Smooth muscle cell (in vitro differentiated cells): ENCODE data around the gene ABHD13. TPM values are rescaled to one million over a fixed set of nuclear protein-coding genes. Genes with fewer than 3 reads are reported as not detected.

Experiments used
- DNase-seq: peaks from one replicate; lab custom pipeline; 2025; ENCODE audit not compliant: unreplicated experiment; lab: John Stamatoyannopoulos, UW
- H2AFZ ChIP-seq: fragments of 200-600 bp; sonication (generic); 2 replicates; pipeline ENCODE4 v1.6.0; 2016; ENCODE audit warnings: antibody characterized with exemption, low read depth, mild to moderate bottlenecking
- H3F3A ChIP-seq: fragments of 200-600 bp; sonication (generic); 2 replicates; pipeline ENCODE4 v1.6.0; 2017; ENCODE audit warnings: antibody characterized with exemption, low read depth
- H3K27ac ChIP-seq: fragments of 200-600 bp; sonication (generic); 2 replicates; pipeline ENCODE4 v1.5.1; 2016; ENCODE audit warnings: low read depth, mild to moderate bottlenecking
- H3K27me3 ChIP-seq: fragments of 200-600 bp; sonication (generic); 2 replicates; pipeline ENCODE4 v1.6.1; 2016; ENCODE audit warnings: low read depth, mild to moderate bottlenecking
- H3K36me3 ChIP-seq: fragments of 200-600 bp; sonication (generic); 2 replicates; pipeline ENCODE4 v1.5.1; 2016; ENCODE audit warnings: low read depth
- H3K4me1 ChIP-seq: fragments of 200-600 bp; sonication (generic); 2 replicates; pipeline ENCODE4 v1.5.1; 2016; ENCODE audit warnings: low read depth
- H3K4me2 ChIP-seq: fragments of 200-600 bp; sonication (generic); 2 replicates; pipeline ENCODE4 v1.6.0; 2016; ENCODE audit warnings: mild to moderate bottlenecking
- H3K4me3 ChIP-seq: fragments of 200-600 bp; sonication (generic); 2 replicates; pipeline ENCODE4 v1.5.1; 2016; ENCODE audit warnings: mild to moderate bottlenecking
- H3K79me2 ChIP-seq: fragments of 200-600 bp; sonication (generic); 2 replicates; pipeline ENCODE4 v1.6.0; 2016; ENCODE audit warnings: low read depth, mild to moderate bottlenecking
- H3K9ac ChIP-seq: fragments of 200-600 bp; sonication (generic); 2 replicates; pipeline ENCODE4 v1.6.0; 2016; ENCODE audit warnings: low read depth
- H3K9me3 ChIP-seq: fragments of 200-600 bp; sonication (generic); replicated peaks from 2 replicates; pipeline ENCODE4 v1.5.1; 2016; ENCODE audit warnings: low read depth
- H4K20me1 ChIP-seq: fragments of 200-600 bp; sonication (generic); 2 replicates; pipeline ENCODE4 v1.6.0; 2016; ENCODE audit warnings: low read depth
- WGBS: methylation state at CpG from one replicate; pipeline ENCODE4 v1.1.7; 2016; ENCODE audit warnings: low lambda C conversion rate; 5-methylcytosine and 5-hydroxymethylcytosine counted together
- polyA plus RNA-seq: library from polyadenylated mRNA; unstranded; fragments of >200 nt; fragmentation: Nextera tagmentation; extraction: Ambion mirVana; gene quantifications from 2 replicates; pipeline ENCODE4 v1.2.1, GENCODE V29; 2016
- total RNA-seq: library from RNA; depleted of rRNA; stranded (reverse); fragments of >200 nt; gene quantifications from 2 replicates; pipeline ENCODE4 v1.2.3, GENCODE V29; 2014
- TF ChIP-seq, protein P1 (sequence below): fragments of 200-600 bp; sonication (generic); IDR thresholded peaks from 2 replicates; pipeline ENCODE4 v1.5.1; 2017; ENCODE audit warnings: borderline replicate concordance, mild to moderate bottlenecking, antibody characterized with exemption; ENCODE audit not compliant: insufficient read depth, poor library complexity, severe bottlenecking

The ABHD13 gene
- total and polyA plus RNA-seq, 2 experiments from 2014 or later: 7.9 to 14.1 TPM

DNA sequence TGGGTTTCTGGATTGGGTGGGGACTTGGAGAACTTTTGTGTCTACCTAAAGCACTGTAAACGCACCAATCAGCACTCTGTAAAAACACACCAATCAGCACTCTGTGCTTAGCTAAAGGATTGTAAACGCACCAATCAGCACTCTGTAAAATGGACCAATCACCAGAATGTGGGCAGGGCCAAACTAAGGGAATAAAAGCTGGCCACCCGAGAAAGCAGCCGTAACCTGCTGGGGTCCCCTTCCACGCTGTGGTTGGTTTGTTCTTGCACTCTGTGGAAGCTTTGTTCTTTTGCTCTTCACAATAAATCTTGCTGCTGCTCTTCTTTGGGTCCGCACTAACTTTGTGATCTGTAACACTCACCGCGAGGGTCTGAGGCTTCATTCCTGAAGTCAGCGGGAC, 40.1 kb upstream of the ABHD13 start:
- H3K27me3 ChIP-seq: no peaks in the 10 kb centered on the region
- TF ChIP-seq, protein P1, sequence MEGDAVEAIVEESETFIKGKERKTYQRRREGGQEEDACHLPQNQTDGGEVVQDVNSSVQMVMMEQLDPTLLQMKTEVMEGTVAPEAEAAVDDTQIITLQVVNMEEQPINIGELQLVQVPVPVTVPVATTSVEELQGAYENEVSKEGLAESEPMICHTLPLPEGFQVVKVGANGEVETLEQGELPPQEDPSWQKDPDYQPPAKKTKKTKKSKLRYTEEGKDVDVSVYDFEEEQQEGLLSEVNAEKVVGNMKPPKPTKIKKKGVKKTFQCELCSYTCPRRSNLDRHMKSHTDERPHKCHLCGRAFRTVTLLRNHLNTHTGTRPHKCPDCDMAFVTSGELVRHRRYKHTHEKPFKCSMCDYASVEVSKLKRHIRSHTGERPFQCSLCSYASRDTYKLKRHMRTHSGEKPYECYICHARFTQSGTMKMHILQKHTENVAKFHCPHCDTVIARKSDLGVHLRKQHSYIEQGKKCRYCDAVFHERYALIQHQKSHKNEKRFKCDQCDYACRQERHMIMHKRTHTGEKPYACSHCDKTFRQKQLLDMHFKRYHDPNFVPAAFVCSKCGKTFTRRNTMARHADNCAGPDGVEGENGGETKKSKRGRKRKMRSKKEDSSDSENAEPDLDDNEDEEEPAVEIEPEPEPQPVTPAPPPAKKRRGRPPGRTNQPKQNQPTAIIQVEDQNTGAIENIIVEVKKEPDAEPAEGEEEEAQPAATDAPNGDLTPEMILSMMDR: no peak
- no peaks in the 10 kb centered on the region for H3K36me3 ChIP-seq
- H3K9ac ChIP-seq: no peak overlapping the region
- H3F3A ChIP-seq: no peaks in the 10 kb centered on the region
- no peaks in the 10 kb centered on the region for H4K20me1 ChIP-seq
- 86% methylated on average over 9 of the region's 9 CpGs for WGBS
- no peak overlapping the region for H2AFZ ChIP-seq
- DNase-seq: no peak
- H3K4me2 ChIP-seq: no peak overlapping the region
- no peak overlapping the region for H3K27ac ChIP-seq
- H3K79me2 ChIP-seq: no peaks in the 10 kb centered on the region
- H3K4me1 ChIP-seq: no peaks in the 10 kb centered on the region
- H3K4me3 ChIP-seq: no peak overlapping the region
- H3K9me3 ChIP-seq: no peaks in the 10 kb centered on the region

DNA sequence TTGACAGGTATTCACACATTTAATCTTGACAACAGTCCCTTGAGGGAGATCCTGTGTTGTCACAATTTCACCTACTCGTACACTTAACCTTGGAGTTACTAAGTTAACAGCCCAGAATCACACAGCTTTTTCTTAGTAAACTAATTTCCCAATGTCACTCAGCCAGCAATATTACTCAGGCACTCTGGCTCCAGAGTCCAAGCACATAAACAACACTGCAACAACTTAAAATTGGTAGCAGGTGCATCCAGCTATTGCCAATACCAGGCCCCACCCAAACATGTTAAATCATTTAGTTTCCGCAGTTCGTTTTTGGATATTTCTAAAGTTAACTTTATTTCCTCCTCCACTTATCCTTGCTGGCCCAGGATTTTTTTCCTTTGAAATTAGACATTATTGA, 35.5 kb upstream of the ABHD13 start:
- no peak overlapping the region for H2AFZ ChIP-seq
- no peaks in the 10 kb centered on the region for H3K27me3 ChIP-seq
- H3F3A ChIP-seq: no peaks in the 10 kb centered on the region
- 74% methylated on average over 3 of the region's 3 CpGs for WGBS
- no peaks in the 10 kb centered on the region for H3K36me3 ChIP-seq
- no peaks in the 10 kb centered on the region for H3K4me1 ChIP-seq
- H3K4me2 ChIP-seq: no peak overlapping the region
- no peaks in the 10 kb centered on the region for H3K9me3 ChIP-seq
- H3K79me2 ChIP-seq: no peaks in the 10 kb centered on the region
- TF ChIP-seq, protein P1: no peak
- no peaks in the 10 kb centered on the region for H4K20me1 ChIP-seq
- no peak overlapping the region for H3K9ac ChIP-seq
- no peak overlapping the region for H3K27ac ChIP-seq
- H3K4me3 ChIP-seq: no peak overlapping the region
- no peak for DNase-seq

DNA sequence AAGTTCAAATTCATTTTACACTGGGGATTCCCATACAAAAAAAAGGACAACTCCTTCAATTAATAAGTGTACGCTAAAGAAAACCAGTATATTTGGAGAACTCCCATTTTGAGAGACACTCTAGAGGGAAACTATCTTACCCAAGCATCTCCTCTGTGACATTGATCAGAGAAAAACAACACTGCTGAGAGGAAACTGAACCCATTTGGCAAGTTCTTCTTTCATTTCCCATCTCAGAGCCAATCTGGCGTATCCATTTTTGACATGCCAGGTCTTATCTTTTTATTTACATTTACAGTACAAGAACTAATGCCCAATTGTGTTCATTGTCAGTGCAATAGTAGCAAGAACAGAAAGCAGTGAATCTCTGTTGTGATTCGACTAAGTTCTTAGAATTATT, 33.0 kb upstream of the ABHD13 start:
- Histone ChIP-seq H3K36me3 (no peaks in the 10 kb centered on the region), H3F3A (no peaks in the 10 kb centered on the region), H3K4me3 (no peak overlapping the region), H3K9me3 (no peaks in the 10 kb centered on the region), H3K27ac (no peak overlapping the region), H3K79me2 (no peaks in the 10 kb centered on the region), H4K20me1 (no peaks in the 10 kb centered on the region), H3K27me3 (no peaks in the 10 kb centered on the region), H3K4me2 (no peak overlapping the region), H3K9ac (no peak overlapping the region), H3K4me1 (no peaks in the 10 kb centered on the region), H2AFZ (no peak overlapping the region)
- WGBS: 92% methylated on average over 3 of the region's 3 CpGs
- TF ChIP-seq, protein P1: no peak
- no peak for DNase-seq

DNA sequence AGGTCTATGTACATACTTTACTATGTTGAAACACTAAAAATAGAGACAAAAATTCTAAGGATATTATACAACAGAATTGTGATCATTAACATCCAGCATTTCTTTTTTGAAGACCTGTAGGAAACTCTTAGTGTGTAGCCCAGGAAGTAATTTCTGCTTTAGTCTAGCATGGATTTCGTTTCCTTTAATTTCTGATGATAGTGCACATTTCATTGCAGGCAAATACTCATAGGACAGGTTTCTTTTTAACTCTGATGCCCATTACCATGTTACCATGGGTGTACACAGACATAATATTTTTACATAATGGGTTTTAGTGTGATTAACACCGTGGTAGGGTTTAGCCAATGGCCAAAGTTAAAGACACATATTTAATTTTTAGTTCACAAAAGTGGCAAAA, 29.9 kb upstream of the ABHD13 start:
- no peaks in the 10 kb centered on the region for H3F3A ChIP-seq
- no peaks in the 10 kb centered on the region for H3K4me1 ChIP-seq
- no peak overlapping the region for H3K4me2 ChIP-seq
- DNase-seq: no peak
- no peak overlapping the region for H3K9ac ChIP-seq
- TF ChIP-seq, protein P1: no peak
- no peaks in the 10 kb centered on the region for H3K36me3 ChIP-seq
- H3K4me3 ChIP-seq: no peak overlapping the region
- H3K79me2 ChIP-seq: no peaks in the 10 kb centered on the region
- no peaks in the 10 kb centered on the region for H3K27me3 ChIP-seq
- 79% methylated on average over 2 of the region's 2 CpGs for WGBS
- no peaks in the 10 kb centered on the region for H3K9me3 ChIP-seq
- no peak overlapping the region for H3K27ac ChIP-seq
- no peaks in the 10 kb centered on the region for H4K20me1 ChIP-seq
- H2AFZ ChIP-seq: no peak overlapping the region
